ENCODE data around the gene CCS. TPM values are rescaled to one million over a fixed set of nuclear protein-coding genes. Genes with fewer than 3 reads are reported as not detected.
"Not testable (repeated sequence)": the region's sequence is repeated elsewhere in the genome, so short reads cannot be mapped to it uniquely, and the experiment has no call there.

The CCS gene
- total RNA-seq, 2 experiments from 2014 or later, result 31.7 to 36.7 TPM

DNA sequence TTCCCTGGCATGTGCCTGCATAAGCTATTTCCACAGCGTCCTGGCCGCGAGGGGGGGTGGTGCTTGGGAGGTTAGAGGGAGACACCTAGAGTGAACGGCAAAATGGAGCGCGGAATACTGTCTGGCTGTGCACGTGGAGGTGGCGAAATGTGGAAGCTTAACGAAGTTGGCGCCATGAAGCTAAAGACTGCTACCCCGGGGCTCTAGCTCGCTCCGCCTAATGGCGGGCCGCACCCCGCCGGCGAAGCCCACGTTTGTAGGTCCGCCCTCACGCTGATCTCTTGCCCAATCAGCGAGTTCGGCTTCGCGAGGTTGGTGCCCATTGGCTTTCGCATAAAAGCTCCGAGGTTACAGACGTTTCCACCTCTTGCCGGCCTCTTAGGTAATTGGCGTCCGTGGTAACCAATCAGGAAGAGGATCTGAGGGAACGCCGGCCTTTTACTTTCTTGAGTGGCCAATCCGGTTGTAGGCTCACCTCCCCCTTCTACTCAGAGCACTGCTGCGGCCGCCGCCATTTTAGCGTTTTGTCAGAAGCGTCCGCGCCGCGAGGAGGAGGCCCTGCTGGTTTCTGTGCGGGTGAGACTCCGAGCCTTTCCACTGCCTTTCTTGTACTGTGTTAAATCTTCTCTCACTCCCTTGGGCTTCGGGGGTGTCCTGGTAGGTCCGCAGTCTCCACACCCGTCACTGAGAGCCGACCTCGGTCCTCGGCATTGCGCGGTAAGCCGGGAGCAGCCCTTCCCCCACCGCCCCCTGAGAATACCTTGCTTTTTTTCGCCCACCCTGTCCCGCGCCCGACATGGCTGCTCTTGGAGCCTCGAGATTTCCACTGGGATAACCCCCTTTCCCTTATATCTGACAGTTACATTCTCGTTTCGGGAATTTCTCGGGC lies 45.4 kb downstream of the CCS start, which contains the start of gene RBM4:
Gene RBM4, plus strand, starts transcription at position 527 of the 889 bp plus-strand sequence. CDS start 1,009 bp downstream, outside the sequence.
- ChIA-PET CTCF (ENCODE audit: unreplicated experiment) (interaction anchor here (0.5 to 1.1 kb wide), 4 partner anchors 9 to 89 kb away, joined by 3 to 7 read pairs (median 3); no protein-coding TSS in a partner anchor), POLR2A (interaction anchor here (0.6 to 2.8 kb wide), 14 partner anchors 8 to 1628 kb away, joined by 3 to 16 read pairs (median 5); partner anchors contain the start of genes CCDC87, DPP3, RBM14 and RBM4B)
- Histone ChIP-seq H3K4me1 (ENCODE audit: insufficient read depth, low read length, poor library complexity, severe bottlenecking) (peaks cover 55% of the 10 kb centered on the region), H4K20me1 (ENCODE audit: insufficient read depth, low read length) (peaks cover 40% of the 10 kb centered on the region), H3K4me3 (ENCODE audit: low read depth, low read length, poor library complexity, severe bottlenecking) (peak within 1 kb of the TSS; percentile 95), H3K79me2 (ENCODE audit: insufficient read depth, low read depth, low read length) (peaks cover 95% of the 10 kb centered on the region), H2AFZ (ENCODE audit: low read length) (0 out of 2 replicates have a peak within 1 kb of the TSS, but pooled peaks have one; percentile 22), H3K9me3 (ENCODE audit: low read length) (no peaks in the 10 kb centered on the region), H3K9me2 (ENCODE audit: insufficient read depth, low read length) (no peaks in the 10 kb centered on the region), H3K4me2 (ENCODE audit: low read length) (peak within 1 kb of the TSS; percentile 94), H3K27ac (ENCODE audit: low read depth, low read length, poor library complexity, severe bottlenecking) (peak within 1 kb of the TSS; percentile 71), H3K36me3 (ENCODE audit: insufficient read depth, low read length) (peaks cover 93% of the 10 kb centered on the region)
- TF ChIP-seq, protein P1, sequence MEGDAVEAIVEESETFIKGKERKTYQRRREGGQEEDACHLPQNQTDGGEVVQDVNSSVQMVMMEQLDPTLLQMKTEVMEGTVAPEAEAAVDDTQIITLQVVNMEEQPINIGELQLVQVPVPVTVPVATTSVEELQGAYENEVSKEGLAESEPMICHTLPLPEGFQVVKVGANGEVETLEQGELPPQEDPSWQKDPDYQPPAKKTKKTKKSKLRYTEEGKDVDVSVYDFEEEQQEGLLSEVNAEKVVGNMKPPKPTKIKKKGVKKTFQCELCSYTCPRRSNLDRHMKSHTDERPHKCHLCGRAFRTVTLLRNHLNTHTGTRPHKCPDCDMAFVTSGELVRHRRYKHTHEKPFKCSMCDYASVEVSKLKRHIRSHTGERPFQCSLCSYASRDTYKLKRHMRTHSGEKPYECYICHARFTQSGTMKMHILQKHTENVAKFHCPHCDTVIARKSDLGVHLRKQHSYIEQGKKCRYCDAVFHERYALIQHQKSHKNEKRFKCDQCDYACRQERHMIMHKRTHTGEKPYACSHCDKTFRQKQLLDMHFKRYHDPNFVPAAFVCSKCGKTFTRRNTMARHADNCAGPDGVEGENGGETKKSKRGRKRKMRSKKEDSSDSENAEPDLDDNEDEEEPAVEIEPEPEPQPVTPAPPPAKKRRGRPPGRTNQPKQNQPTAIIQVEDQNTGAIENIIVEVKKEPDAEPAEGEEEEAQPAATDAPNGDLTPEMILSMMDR (conservative IDR thresholded peaks at IDR 0.05; ENCODE audit: low read length), result 0 out of 2 replicates have a peak, but pooled peaks have one; percentile 29
- no peak for TF ChIP-seq EZH2phosphoT487 (IDR thresholded peaks at IDR 0.05; ENCODE audit: borderline replicate concordance, low read depth, low read length)
- intact Hi-C loops (cut with micrococcal nuclease; ENCODE audit: unreplicated experiment), result loop anchor here (1.0 to 5.0 kb wide), 3 partner anchors 22 to 61 kb away; partner anchors contain the start of genes RBM14 and RBM4B
- no TSS peak for BruUV-seq (replicated peaks)
- peak; percentile 100 for DNase-seq (ENCODE audit: low spot score)

DNA sequence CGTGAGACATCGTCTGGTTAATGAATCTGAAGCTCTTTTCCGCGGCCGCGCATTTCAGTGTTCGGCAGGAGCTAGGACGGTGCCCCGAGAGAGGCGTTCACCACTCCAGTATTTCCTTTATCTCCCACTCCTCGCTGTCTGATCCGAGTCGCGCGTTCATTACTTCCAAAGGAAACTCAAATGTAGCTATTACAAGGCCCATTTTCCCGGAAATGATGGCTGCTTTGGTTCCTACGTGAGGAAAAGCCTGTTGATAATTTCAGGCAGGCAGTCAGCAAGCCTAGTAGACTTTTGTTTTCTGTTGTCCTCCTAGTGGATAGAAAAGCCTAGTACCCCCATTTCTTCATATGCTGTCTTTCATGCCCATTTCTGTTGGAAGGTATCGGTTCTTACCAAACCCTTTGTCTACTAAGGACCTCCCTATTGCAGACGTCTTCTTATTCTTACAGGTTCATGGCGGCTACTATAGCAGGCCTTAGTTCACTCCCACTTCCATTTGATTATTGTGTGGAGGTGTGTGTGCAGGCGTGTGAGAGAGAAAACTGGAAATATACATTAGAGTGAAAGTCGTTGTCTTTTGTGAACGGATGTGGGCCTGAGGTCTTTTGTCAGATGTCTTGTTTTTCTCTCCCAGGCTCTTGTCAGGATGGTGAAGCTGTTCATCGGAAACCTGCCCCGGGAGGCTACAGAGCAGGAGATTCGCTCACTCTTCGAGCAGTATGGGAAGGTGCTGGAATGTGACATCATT lies 46.3 kb downstream of the CCS start:
- peak overlapping the region; percentile 95 for H3K4me3 ChIP-seq (ENCODE audit: low read depth, low read length, poor library complexity, severe bottlenecking)
- H3K27ac ChIP-seq (ENCODE audit: low read depth, low read length, poor library complexity, severe bottlenecking), result peak overlapping the region; percentile 71
- H2AFZ ChIP-seq (ENCODE audit: low read length), result 0 out of 2 replicates have a peak overlapping the region, but pooled peaks have one; percentile 22
- peaks cover 95% of the 10 kb centered on the region for H3K79me2 ChIP-seq (ENCODE audit: insufficient read depth, low read depth, low read length)
- CTCF ChIA-PET (ENCODE audit: unreplicated experiment), result interaction anchor here (1.1 kb wide), 1 partner anchor 20 kb away, joined by 7 read pairs; no protein-coding TSS in a partner anchor
- H4K20me1 ChIP-seq (ENCODE audit: insufficient read depth, low read length), result peaks cover 45% of the 10 kb centered on the region
- BruUV-seq (replicated peaks), result TSS peak; percentile 59
- H3K9me2 ChIP-seq (ENCODE audit: insufficient read depth, low read length), result no peaks in the 10 kb centered on the region
- H3K9me3 ChIP-seq (ENCODE audit: low read length), result no peaks in the 10 kb centered on the region
- TF ChIP-seq, protein P1 (conservative IDR thresholded peaks at IDR 0.05; ENCODE audit: low read length), result no peak; the same call in 1 of the 2 replicates
- no peak for TF ChIP-seq EZH2phosphoT487 (IDR thresholded peaks at IDR 0.05; ENCODE audit: borderline replicate concordance, low read depth, low read length)
- intact Hi-C loops (cut with micrococcal nuclease; ENCODE audit: unreplicated experiment), result loop anchor here (2.0 to 5.0 kb wide), 2 partner anchors 38 to 62 kb away; partner anchors contain the start of gene RBM4B
- H3K4me2 ChIP-seq (ENCODE audit: low read length), result peak overlapping the region; percentile 94
- POLR2A ChIA-PET, result interaction anchor here (0.6 to 2.8 kb wide), 6 partner anchors 10 to 1627 kb away, joined by 3 to 16 read pairs (median 8); partner anchors contain the start of gene RBM14
- peaks cover 93% of the 10 kb centered on the region for H3K36me3 ChIP-seq (ENCODE audit: insufficient read depth, low read length)
- peaks cover 55% of the 10 kb centered on the region for H3K4me1 ChIP-seq (ENCODE audit: insufficient read depth, low read length, poor library complexity, severe bottlenecking)
- peak; percentile 50 for DNase-seq (ENCODE audit: low spot score)

DNA sequence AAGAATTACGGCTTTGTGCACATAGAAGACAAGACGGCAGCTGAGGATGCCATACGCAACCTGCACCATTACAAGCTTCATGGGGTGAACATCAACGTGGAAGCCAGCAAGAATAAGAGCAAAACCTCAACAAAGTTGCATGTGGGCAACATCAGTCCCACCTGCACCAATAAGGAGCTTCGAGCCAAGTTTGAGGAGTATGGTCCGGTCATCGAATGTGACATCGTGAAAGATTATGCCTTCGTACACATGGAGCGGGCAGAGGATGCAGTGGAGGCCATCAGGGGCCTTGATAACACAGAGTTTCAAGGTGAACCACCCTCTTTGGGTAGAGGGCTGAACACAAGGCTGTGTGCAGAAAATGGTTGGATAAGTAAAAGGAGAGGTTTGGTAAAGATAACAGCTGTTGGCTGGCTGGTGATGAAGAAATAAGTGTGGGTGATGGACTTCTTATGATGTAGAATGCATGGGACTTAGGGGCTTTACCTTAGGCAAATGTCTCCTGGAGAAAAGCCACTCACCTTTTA lies 46.9 kb downstream of the CCS start:
- not testable (repeated sequence) for H3K9me3 ChIP-seq (ENCODE audit: low read length); DNase-seq (ENCODE audit: low spot score); H2AFZ ChIP-seq (ENCODE audit: low read length); H3K9me2 ChIP-seq (ENCODE audit: insufficient read depth, low read length); BruUV-seq (replicated peaks); H3K27ac ChIP-seq (ENCODE audit: low read depth, low read length, poor library complexity, severe bottlenecking)
- peaks cover 59% of the 10 kb centered on the region for H3K4me1 ChIP-seq (ENCODE audit: insufficient read depth, low read length, poor library complexity, severe bottlenecking)
- ChIA-PET CTCF (ENCODE audit: unreplicated experiment) (interaction anchor here (1.1 kb wide), 1 partner anchor 19 kb away, joined by 7 read pairs; no protein-coding TSS in a partner anchor), POLR2A (interaction anchor here (2.6 kb wide), 1 partner anchor 9 kb away, joined by 10 read pairs; no protein-coding TSS in a partner anchor)
- intact Hi-C loops (cut with micrococcal nuclease; ENCODE audit: unreplicated experiment), result loop anchor here (2.0 to 5.0 kb wide), 2 partner anchors 37 to 63 kb away; partner anchors contain the start of gene RBM4B
- peaks cover 52% of the 10 kb centered on the region for H4K20me1 ChIP-seq (ENCODE audit: insufficient read depth, low read length)
- H3K4me3 ChIP-seq (ENCODE audit: low read depth, low read length, poor library complexity, severe bottlenecking), result peak overlapping the region; percentile 95
- peaks cover 93% of the 10 kb centered on the region for H3K36me3 ChIP-seq (ENCODE audit: insufficient read depth, low read length)
- H3K79me2 ChIP-seq (ENCODE audit: insufficient read depth, low read depth, low read length), result peaks cover 95% of the 10 kb centered on the region
- peak overlapping the region; percentile 94 for H3K4me2 ChIP-seq (ENCODE audit: low read length)
